Adrenal gland (tissue), 19 donors: Measurements from ENCODE around the gene SELENOM. TPM values are rescaled to one million over a fixed set of nuclear protein-coding genes. Genes with fewer than 3 reads are reported as not detected.

ENCODE experiments used
- DNase-seq, 7 donors: peaks; one replicate each; pipeline ENCODE4 v3.0.0-alpha.2; 2019 to 2020
- H3K27ac ChIP-seq, 5 donors: fragments of 200-600 bp; sonication (generic) in 4 of 5; 1 replicate in 3 of 5; 2 replicates in 2 of 5; pipeline versions ENCODE4 v1.5.1 to v1.8.0; 2016 to 2020; ENCODE audit warnings: mild to moderate bottlenecking in 1 of 5
- H3K27me3 ChIP-seq: fragments of 200-600 bp; 2 replicates; pipeline ENCODE4 v1.8.0; 2021
- H3K36me3 ChIP-seq, 2 donors: fragments of 200-600 bp; replicated peaks in 1 of 2; 1 replicate in 1 of 2; 2 replicates in 1 of 2; pipeline versions ENCODE4 v1.5.1 to v1.8.0; 2018 to 2022
- H3K4me1 ChIP-seq, 2 donors: fragments of 200-600 bp; replicated peaks in 1 of 2; 1 replicate in 1 of 2; 2 replicates in 1 of 2; pipeline versions ENCODE4 v1.5.1 to v1.8.0; 2018 to 2021
- H3K4me3 ChIP-seq, 4 donors: fragments of 200-600 bp; sonication (generic) in 3 of 4; one replicate each; pipeline ENCODE4 v1.5.1; 2016 to 2018
- H3K9me3 ChIP-seq, 3 donors: fragments of 200-600 bp; sonication (generic) in 1 of 3; replicated peaks in 1 of 3; 1 replicate in 2 of 3; 2 replicates in 1 of 3; pipeline versions ENCODE4 v1.5.1 to v1.8.0; 2016 to 2021
- POLR2A ChIP-seq, 2 donors: fragments of 450-650 bp; IDR thresholded peaks; one replicate each; pipeline ENCODE4 v1.6.1; 2017; ENCODE audit warnings: antibody characterized with exemption in 2 of 2, mild to moderate bottlenecking in 2 of 2, moderate library complexity in 1 of 2
- WGBS, 4 donors: extraction: QIAGEN DNeasy Blood & Tissue Kit in 2 of 4; methylation state at CpG; one replicate each; pipeline versions ENCODE4 v1.1.5 to v1.1.7; 2013 to 2017; 5-methylcytosine and 5-hydroxymethylcytosine counted together
- intact Hi-C, 2 donors: fragments of 100-400 bp; cut with DNase I; formaldehyde crosslinking; loops; one replicate each; pipeline versions ENCODE4 v1.14.1 to v1.15.0; 2022 to 2023
- long read RNA-seq, 10 donors: library from polyadenylated mRNA in 3 of 10; unstranded in 2 of 10; stranded (forward) in 1 of 10; transcript quantifications; one replicate each; pipeline ENCODE4 v2.0.0 and lab custom pipeline, GENCODE V29; 2021 to 2026
- polyA plus RNA-seq, 3 donors: library from polyadenylated mRNA; stranded (reverse); fragments of 200-250 nt in 2 of 3; fragments of 350-450 nt in 1 of 3; fragmentation: Illumina TruSeq in 1 of 3; extraction: RNeasy Lipid Tissue Mini Kit (QIAGEN cat#74804) in 1 of 3; gene quantifications; one replicate each; pipeline ENCODE4 v1.2.3, GENCODE V29; 2013 to 2014
- total RNA-seq, 9 donors: library from RNA; depleted of rRNA in 4 of 9; stranded (reverse); fragments of >200 nt in 4 of 9; fragments of 120-200 nt in 1 of 9; fragmentation: NEBNext Ultra II Directional in 1 of 9; extraction: Animal tissue kit (Norgen Biotek cat#: 25700) in 1 of 9; gene quantifications; one replicate each; pipeline versions ENCODE4 v1.1.0 to v1.2.4, GENCODE V29; 2013 to 2023
- TF ChIP-seq, protein P1 (sequence below), 6 experiments: fragments of 450-650 bp in 4 of 6; fragments of 200-600 bp in 2 of 6; sonication (generic) in 1 of 6; IDR thresholded peaks; 1 replicate in 5 of 6; 2 replicates in 1 of 6; pipeline versions ENCODE4 v1.5.1 to v1.8.0; 2016 to 2021; ENCODE audit warnings: antibody characterized with exemption in 6 of 6, mild to moderate bottlenecking in 2 of 6, moderate library complexity in 1 of 6
- donor health status: healthy with polysubstance abuse.
- donor health status: Bipolar disorder and iron deficiency.
- donor health status: DM: yes; HTN: yes; CAD: no.
- donor health status: DM: no; HTN: no; CAD: no.
- donor health status: DM: no; HTN: no; CAD: no.
- donor health status: DM: yes; HTN: yes; CAD: no.

SELENOM gene, protein sequence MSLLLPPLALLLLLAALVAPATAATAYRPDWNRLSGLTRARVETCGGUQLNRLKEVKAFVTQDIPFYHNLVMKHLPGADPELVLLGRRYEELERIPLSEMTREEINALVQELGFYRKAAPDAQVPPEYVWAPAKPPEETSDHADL
- total RNA-seq (100 to 1,000 TPM in 6 of 9 donors, 10 to 100 TPM in 2, 1 to 10 TPM in 1; 6.6 to 546 (median 108) TPM), polyA plus RNA-seq (100 to 1,000 TPM in 2 of 3 donors, 10 to 100 TPM in 1; 22.9 to 208 (median 134) TPM)
- long read RNA-seq, donor 1, transcript SELENOM-201 (5 exons, 694 nt), result major isoform, 6 of 6 reads
- long read RNA-seq, donor 1, partial matches to known transcripts, result 0 of 6 reads
- long read RNA-seq, donor 1, other reads (novel, unspliced or antisense), result 0 of 6 reads
- long read RNA-seq, donor 2, partial matches to known transcripts, result 0 of 4 reads
- long read RNA-seq, donor 2, other reads (novel, unspliced or antisense), result 0 of 4 reads
- long read RNA-seq, donor 3, transcript SELENOM-201 (5 exons, 694 nt), result major isoform, 9 of 9 reads
- long read RNA-seq, donor 3, partial matches to known transcripts, result 0 of 9 reads
- long read RNA-seq, donor 3, other reads (novel, unspliced or antisense), result 0 of 9 reads
- long read RNA-seq, donor 4, transcript SELENOM-201 (5 exons, 694 nt), result major isoform, 98 of 101 reads
- long read RNA-seq, donor 4, partial matches to known transcripts, result 0 of 101 reads
- long read RNA-seq, donor 4, other reads (novel, unspliced or antisense), result 0 of 101 reads
- long read RNA-seq, donor 5, transcript SELENOM-201 (5 exons, 694 nt), result major isoform, 141 of 149 reads
- long read RNA-seq, donor 5, partial matches to known transcripts, result 0 of 149 reads
- long read RNA-seq, donor 5, other reads (novel, unspliced or antisense), result 2 of 149 reads
- long read RNA-seq, donor 6, transcript SELENOM-201 (5 exons, 694 nt), result major isoform, 159 of 168 reads
- long read RNA-seq, donor 6, partial matches to known transcripts, result 2 of 168 reads
- long read RNA-seq, donor 6, other reads (novel, unspliced or antisense), result 0 of 168 reads
- long read RNA-seq, donor 7, partial matches to known transcripts, result 0 of 3 reads
- long read RNA-seq, donor 7, other reads (novel, unspliced or antisense), result 0 of 3 reads
- long read RNA-seq, donor 8, transcript SELENOM-201 (5 exons, 694 nt), result major isoform, 5 of 5 reads
- long read RNA-seq, donor 8, partial matches to known transcripts, result 0 of 5 reads
- long read RNA-seq, donor 8, other reads (novel, unspliced or antisense), result 0 of 5 reads
- long read RNA-seq, donor 9, partial matches to known transcripts, result 0 of 4 reads
- long read RNA-seq, donor 9, other reads (novel, unspliced or antisense), result 0 of 4 reads
- long read RNA-seq, donor 10, transcript SELENOM-201 (5 exons, 694 nt), result major isoform, 5 of 6 reads
- long read RNA-seq, donor 10, partial matches to known transcripts, result 0 of 6 reads
- long read RNA-seq, donor 10, other reads (novel, unspliced or antisense), result 0 of 6 reads

DNA sequence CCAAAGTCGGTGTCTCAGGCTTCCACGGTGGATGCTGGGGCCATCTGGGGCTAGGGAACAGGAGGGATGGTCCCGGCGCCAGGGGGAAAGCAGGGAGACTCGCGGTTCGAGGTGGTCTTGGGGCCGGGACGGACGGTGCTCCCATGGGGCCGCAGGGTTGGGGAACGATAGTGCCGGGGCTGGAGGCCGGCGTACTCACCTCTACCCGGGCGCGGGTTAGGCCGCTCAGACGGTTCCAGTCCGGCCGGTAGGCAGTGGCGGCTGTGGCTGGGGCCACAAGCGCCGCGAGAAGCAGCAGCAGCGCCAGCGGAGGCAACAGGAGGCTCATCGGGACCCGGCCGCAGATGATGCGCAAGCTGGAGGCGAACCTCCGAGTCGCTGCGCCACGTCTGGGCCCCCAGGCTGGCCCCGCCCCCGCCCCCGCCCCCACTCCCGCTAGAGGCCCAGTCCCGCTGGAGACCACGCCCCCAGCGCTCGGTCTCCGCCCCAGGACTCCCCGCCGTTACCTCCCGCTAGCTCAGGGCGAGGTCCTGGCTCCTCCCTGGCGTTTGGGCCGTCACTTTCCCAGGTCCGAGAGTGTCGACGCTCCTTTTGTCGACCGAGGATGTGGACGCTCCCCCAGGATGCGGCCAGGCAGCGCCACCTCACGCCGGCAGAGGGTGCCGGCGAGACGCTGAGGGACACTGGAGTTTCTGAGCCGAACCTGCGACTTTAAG, at the start of gene SELENOM:
Gene SELENOM (minus strand): TSS at position 391 of the 716 bp plus-strand sequence. CDS start 63 bp downstream, at position 328.
- 1 to 10% (median 7%) methylated on average over 15 to 66 of the region's 67 CpGs for WGBS, 4 donors
- no peaks in the 10 kb centered on the region for H3K9me3 ChIP-seq
- H3K27me3 ChIP-seq, result no peaks in the 10 kb centered on the region
- peak within 1 kb of the TSS in 3 of 4 donors; percentile 7 to 64 (median 29) for H3K4me3 ChIP-seq
- peaks cover 3 to 19% of the 10 kb centered on the region in 2 donors for H3K4me1 ChIP-seq
- TF ChIP-seq POLR2A (IDR thresholded peaks at IDR 0.05), result peak; percentile 70 to 85
- TF ChIP-seq, protein P1, sequence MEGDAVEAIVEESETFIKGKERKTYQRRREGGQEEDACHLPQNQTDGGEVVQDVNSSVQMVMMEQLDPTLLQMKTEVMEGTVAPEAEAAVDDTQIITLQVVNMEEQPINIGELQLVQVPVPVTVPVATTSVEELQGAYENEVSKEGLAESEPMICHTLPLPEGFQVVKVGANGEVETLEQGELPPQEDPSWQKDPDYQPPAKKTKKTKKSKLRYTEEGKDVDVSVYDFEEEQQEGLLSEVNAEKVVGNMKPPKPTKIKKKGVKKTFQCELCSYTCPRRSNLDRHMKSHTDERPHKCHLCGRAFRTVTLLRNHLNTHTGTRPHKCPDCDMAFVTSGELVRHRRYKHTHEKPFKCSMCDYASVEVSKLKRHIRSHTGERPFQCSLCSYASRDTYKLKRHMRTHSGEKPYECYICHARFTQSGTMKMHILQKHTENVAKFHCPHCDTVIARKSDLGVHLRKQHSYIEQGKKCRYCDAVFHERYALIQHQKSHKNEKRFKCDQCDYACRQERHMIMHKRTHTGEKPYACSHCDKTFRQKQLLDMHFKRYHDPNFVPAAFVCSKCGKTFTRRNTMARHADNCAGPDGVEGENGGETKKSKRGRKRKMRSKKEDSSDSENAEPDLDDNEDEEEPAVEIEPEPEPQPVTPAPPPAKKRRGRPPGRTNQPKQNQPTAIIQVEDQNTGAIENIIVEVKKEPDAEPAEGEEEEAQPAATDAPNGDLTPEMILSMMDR (IDR thresholded peaks at IDR 0.05), result peak; percentile 86 to 98 (median 94)
- intact Hi-C loops, result loop anchor here in 1 of 2 donors (5.0 kb wide), 1 partner anchor 40 kb away; no protein-coding TSS in a partner anchor
- peak within 1 kb of the TSS in 4 of 5 donors; percentile 70 to 95 (median 86) for H3K27ac ChIP-seq
- peaks cover 0 to 5% of the 10 kb centered on the region in 2 donors for H3K36me3 ChIP-seq
- DNase-seq, result peak; percentile 94 to 98 (median 97)

DNA sequence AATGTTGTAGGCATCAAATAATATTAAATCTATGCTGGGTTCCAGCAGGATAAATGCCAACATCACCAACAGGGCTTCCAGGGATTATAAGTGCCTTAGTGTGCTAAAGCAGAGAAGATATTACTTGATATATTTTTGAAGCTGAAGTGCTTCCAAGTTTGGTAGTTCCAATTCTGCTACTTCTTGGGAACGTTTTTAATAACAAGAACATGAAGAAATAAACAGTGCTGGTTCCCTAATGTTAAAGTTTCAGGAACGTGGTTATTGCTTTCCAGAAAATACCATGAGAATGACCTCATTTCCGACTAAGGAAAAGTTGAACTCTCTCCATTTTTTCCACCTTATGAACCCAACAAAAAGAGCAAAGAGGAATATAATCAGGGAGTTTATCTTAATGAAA, 48.1 kb upstream of the SELENOM start:
- Histone ChIP-seq H3K9me3 (no peaks in the 10 kb centered on the region), H3K27me3 (no peaks in the 10 kb centered on the region), H3K27ac (peak overlapping the region in 2 of 5 donors; percentile 18 to 64), H3K4me1 (peaks cover 0 to 4% of the 10 kb centered on the region in 2 donors), H3K4me3 (no peak overlapping the region), H3K36me3 (no peaks in the 10 kb centered on the region)
- WGBS, 4 donors, result 22 to 32% (median 29%) methylated on average over 3 of the region's 3 CpGs
- no peak for DNase-seq
- no peak for TF ChIP-seq POLR2A (IDR thresholded peaks at IDR 0.05)
- TF ChIP-seq, protein P1 (IDR thresholded peaks at IDR 0.05), result no peak
- intact Hi-C loops, result loop anchor here in 1 of 2 donors (10.0 kb wide), 1 partner anchor 181 kb away; no protein-coding TSS in a partner anchor

DNA sequence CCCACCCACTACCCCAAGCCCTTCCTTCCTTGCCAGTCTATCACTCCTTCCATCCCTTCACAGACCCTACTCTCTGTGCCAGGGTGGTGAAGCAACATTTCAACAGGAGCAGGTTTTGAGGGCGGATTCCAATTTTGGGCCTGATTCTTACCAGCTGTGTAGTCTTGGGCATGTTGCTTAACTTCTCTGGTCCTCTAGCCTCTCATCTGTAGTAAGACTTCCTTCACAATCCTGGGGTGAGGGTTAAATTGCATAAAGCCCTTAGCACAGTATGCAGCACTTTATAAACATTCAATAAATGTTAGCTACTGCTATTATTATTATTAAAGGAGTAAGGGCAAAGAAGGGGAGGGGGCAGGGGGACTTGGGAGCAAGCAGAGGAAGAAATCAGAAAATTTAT, 47.6 kb upstream of the SELENOM start:
- peak overlapping the region in 2 of 5 donors; percentile 18 to 34 for H3K27ac ChIP-seq
- no peaks in the 10 kb centered on the region for H3K9me3 ChIP-seq
- intact Hi-C loops, result loop anchor here in 1 of 2 donors (10.0 kb wide), 1 partner anchor 180 kb away; no protein-coding TSS in a partner anchor
- no peaks in the 10 kb centered on the region for H3K36me3 ChIP-seq
- TF ChIP-seq, protein P1 (IDR thresholded peaks at IDR 0.05), result no peak
- no peak for TF ChIP-seq POLR2A (IDR thresholded peaks at IDR 0.05)
- DNase-seq, result no peak
- no peaks in the 10 kb centered on the region for H3K27me3 ChIP-seq
- no peak overlapping the region for H3K4me3 ChIP-seq
- WGBS, 4 donors, result 86 to 100% (median 90%) methylated on average over 1 of the region's 1 CpG
- H3K4me1 ChIP-seq, result peaks cover 0 to 4% of the 10 kb centered on the region in 2 donors
